ENCODE data around the gene SETD1A.
A peak's percentile ranks its signal among the peaks of the same experiment; 100 is the strongest.

The SETD1A gene

GRCh38 chr16:30956601-30957455 is 726 bp upstream of the SETD1A start:
- peak; percentile 91 to 92 for DNase-seq

- peak in 1 of 2 donors; percentile 33 for DNase-seq
Observed at GRCh38 chr16:30958175-30959079, 873 bp downstream of the SETD1A start.

- DNase-seq, result no peak
Observed at GRCh38 chr16:30961384-30961783, 3.8 kb downstream of the SETD1A start.

GRCh38 chr16:30963925-30964511 is 6.5 kb downstream of the SETD1A start:
- DNase-seq, result no peak

- no peak for DNase-seq
Observed at GRCh38 chr16:30964574-30965226, 7.1 kb downstream of the SETD1A start.

- DNase-seq, result no peak
Observed at GRCh38 chr16:30965436-30965835, 7.9 kb downstream of the SETD1A start.

- no peak for DNase-seq
Observed at GRCh38 chr16:30966033-30966619, 8.6 kb downstream of the SETD1A start.

GRCh38 chr16:30967795-30968194 is 10.2 kb downstream of the SETD1A start:
- no peak for DNase-seq

GRCh38 chr16:30969246-30969842 is 11.8 kb downstream of the SETD1A start:
- DNase-seq, result no peak

- DNase-seq, result no peak
Observed at GRCh38 chr16:30971298-30971697, 13.7 kb downstream of the SETD1A start.

GRCh38 chr16:30972872-30973271 is 15.3 kb downstream of the SETD1A start:
- no peak for DNase-seq

- no peak for DNase-seq
Observed at GRCh38 chr16:30974348-30974747, 16.8 kb downstream of the SETD1A start.

- DNase-seq, result no peak
Observed at GRCh38 chr16:30976486-30976885, 18.9 kb downstream of the SETD1A start.

GRCh38 chr16:30977502-30977901 is 19.9 kb downstream of the SETD1A start:
- DNase-seq, result no peak

GRCh38 chr16:30979170-30980022 is 21.8 kb downstream of the SETD1A start:
- no peak for DNase-seq

GRCh38 chr16:30980023-30980371 is 22.4 kb downstream of the SETD1A start:
- no peak for DNase-seq

GRCh38 chr16:30980434-30980833 is 22.9 kb downstream of the SETD1A start:
- DNase-seq, result no peak

GRCh38 chr16:30980959-30981358 is 23.4 kb downstream of the SETD1A start:
- DNase-seq, result no peak

GRCh38 chr16:30982548-30983288 is 25.2 kb downstream of the SETD1A start:
- DNase-seq, result no peak

- DNase-seq, result no peak
Observed at GRCh38 chr16:30983289-30983889, 25.8 kb downstream of the SETD1A start.

Data from stimulated activated CD4-positive, alpha-beta T cell treated with anti-CD3 and anti-CD28 coated beads, Interleukin-2, amount 100 ng/mL, for 48 hours (primary cell).